ENCODE results near the gene DOCK4.

DOCK4 gene

DNA sequence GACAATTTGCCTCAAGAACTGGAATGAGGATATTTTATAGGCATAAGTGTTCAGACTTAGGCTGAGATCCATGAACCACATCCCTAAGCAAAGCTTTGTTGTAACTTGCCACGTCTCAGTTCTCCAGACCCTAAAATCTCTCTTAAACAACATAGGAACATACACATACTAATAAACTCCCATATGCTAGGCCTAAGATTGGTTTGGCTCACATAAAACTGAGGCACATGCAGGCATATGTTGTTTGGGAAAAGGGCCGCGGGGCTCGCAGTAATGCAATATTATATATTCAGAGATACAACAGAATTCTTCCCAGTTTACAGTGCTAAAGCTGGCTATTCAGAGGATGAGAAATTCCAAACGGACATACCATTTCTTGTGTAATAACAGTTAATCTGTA, 61.0 kb downstream of the DOCK4 start:
- no peak for DNase-seq (ENCODE audit: low read depth, low spot score)
- Histone ChIP-seq H3K27ac (ENCODE audit: low read length) (no peak overlapping the region), H3K36me3 (ENCODE audit: control insufficient read depth, insufficient read depth, low read length) (no peaks in the 10 kb centered on the region), H3K9me3 (ENCODE audit: control insufficient read depth, insufficient read depth, low read length) (no peaks in the 10 kb centered on the region), H3K4me1 (ENCODE audit: control insufficient read depth, insufficient read depth, low read length) (no peaks in the 10 kb centered on the region), H3K27me3 (ENCODE audit: control insufficient read depth, insufficient read depth, low read length) (no peaks in the 10 kb centered on the region), H3K4me3 (ENCODE audit: low read length) (no peak overlapping the region)
- WGBS (ENCODE audit: insufficient coverage, insufficient read length) = no CpG with 5 or more reads among the region's 5 CpGs

DNA sequence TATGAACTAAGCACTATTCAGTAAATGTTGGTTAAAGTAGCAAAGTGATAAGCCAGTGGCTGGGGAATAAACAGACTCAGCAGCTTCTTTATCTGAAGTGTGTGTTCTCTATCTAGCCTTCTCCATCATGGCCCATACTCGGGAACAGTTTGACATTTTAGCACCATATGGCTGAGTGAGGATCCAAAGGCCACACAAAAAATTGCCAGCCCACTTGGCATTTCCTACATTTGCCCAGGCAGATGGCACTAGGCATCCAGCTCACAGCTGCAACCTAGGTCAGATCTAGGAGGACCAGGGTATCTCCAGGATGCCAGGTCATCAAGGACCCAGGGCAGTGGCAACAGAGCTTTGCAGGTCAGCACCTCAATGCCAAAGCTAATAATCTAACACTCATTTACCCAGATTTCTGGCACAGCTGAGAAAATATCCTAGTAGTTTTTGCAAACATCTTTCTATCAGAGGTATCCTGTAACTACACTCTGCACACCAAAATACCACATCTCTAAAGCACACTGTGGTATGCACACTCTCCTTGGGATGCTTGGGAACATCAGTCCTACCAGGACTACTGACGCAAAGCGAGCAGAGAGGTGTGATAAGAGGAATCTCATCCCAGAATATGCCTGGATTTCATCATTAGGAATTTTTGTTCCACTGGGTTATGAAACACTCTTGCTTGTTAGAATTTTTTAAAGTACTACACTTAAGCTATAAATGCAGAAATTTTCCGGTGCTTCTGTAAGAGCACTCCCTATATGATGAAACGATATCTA, 61.7 kb downstream of the DOCK4 start:
- H3K4me3 ChIP-seq (ENCODE audit: low read length) = no peak overlapping the region
- no peaks in the 10 kb centered on the region for H3K4me1 ChIP-seq (ENCODE audit: control insufficient read depth, insufficient read depth, low read length)
- no peak for DNase-seq (ENCODE audit: low read depth, low spot score)
- H3K9me3 ChIP-seq (ENCODE audit: control insufficient read depth, insufficient read depth, low read length) = no peaks in the 10 kb centered on the region
- no peak overlapping the region for H3K27ac ChIP-seq (ENCODE audit: low read length)
- no peaks in the 10 kb centered on the region for H3K36me3 ChIP-seq (ENCODE audit: control insufficient read depth, insufficient read depth, low read length)
- H3K27me3 ChIP-seq (ENCODE audit: control insufficient read depth, insufficient read depth, low read length) = no peaks in the 10 kb centered on the region
- no CpG with 5 or more reads among the region's 5 CpGs for WGBS (ENCODE audit: insufficient coverage, insufficient read length)

DNA sequence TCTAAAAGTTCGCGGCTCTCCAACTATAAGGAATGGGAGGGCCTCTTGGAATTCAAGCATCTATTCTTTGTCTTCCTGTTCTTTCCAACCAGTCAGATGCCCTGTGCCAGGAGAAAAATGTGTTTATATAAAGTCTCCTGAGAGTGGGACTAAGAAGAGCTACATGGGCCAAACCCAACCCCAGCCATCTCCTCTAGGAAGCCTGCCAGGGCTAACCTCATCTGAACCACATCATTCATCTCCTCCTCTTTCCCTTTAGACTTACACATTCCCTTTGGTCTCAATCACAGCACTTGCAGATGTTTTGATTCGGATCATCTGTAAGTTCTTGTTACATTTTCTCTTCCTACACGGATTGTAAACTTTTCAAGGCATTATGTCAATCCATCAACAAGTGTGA, 62.6 kb downstream of the DOCK4 start:
- Histone ChIP-seq H3K4me1 (ENCODE audit: control insufficient read depth, insufficient read depth, low read length) (no peaks in the 10 kb centered on the region), H3K4me3 (ENCODE audit: low read length) (no peak overlapping the region), H3K27me3 (ENCODE audit: control insufficient read depth, insufficient read depth, low read length) (no peaks in the 10 kb centered on the region), H3K27ac (ENCODE audit: low read length) (no peak overlapping the region), H3K36me3 (ENCODE audit: control insufficient read depth, insufficient read depth, low read length) (no peaks in the 10 kb centered on the region), H3K9me3 (ENCODE audit: control insufficient read depth, insufficient read depth, low read length) (no peaks in the 10 kb centered on the region)
- no peak for DNase-seq (ENCODE audit: low read depth, low spot score)
- no CpG with 5 or more reads among the region's 4 CpGs for WGBS (ENCODE audit: insufficient coverage, insufficient read length)

DNA sequence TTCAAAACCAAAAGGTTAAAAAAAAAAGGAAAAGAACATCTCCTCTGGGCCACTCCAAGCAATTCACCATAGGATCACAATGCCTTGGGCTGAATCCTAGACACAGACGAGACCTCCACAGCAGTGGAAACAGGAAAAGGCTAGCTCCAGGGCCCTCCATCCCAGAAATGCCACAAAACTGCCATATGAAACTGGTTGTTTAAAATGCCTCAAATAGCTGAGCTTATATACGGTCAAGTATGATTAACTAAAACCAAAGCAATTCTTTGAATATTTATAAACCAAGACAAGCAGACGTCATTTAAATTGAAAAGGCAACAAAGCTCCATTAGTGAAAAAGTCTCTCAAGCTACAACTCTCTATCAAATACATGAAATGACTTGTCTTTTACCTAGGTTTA, 63.1 kb downstream of the DOCK4 start:
- Histone ChIP-seq H3K9me3 (ENCODE audit: control insufficient read depth, insufficient read depth, low read length) (no peaks in the 10 kb centered on the region), H3K4me1 (ENCODE audit: control insufficient read depth, insufficient read depth, low read length) (no peaks in the 10 kb centered on the region), H3K27me3 (ENCODE audit: control insufficient read depth, insufficient read depth, low read length) (no peaks in the 10 kb centered on the region), H3K27ac (ENCODE audit: low read length) (no peak overlapping the region), H3K4me3 (ENCODE audit: low read length) (no peak overlapping the region), H3K36me3 (ENCODE audit: control insufficient read depth, insufficient read depth, low read length) (no peaks in the 10 kb centered on the region)
- whole genome bisulfite sequencing (ENCODE audit: insufficient coverage, insufficient read length) = no CpG with 5 or more reads among the region's 3 CpGs
- DNase-seq (ENCODE audit: low read depth, low spot score) = no peak

DNA sequence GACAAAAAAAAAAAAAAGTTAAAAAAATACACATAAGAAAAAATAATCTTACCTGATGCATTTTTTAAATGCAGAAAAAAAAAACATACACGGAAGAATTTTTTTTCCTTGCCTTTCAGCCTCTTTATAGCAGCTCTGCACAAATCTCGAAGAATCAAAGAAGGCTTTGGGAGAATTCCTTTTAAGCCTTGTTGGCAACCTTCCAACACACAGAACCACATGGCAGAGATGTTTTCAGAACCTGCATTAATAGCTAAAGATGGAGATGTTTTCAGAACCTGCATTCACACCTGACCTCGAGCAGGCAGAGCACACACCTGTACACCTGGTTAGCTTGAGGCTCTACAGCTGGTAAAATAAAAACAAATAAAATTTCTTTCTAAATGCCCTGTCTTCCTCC, 65.6 kb downstream of the DOCK4 start:
- no peak overlapping the region for H3K27ac ChIP-seq (ENCODE audit: low read length)
- no peak overlapping the region for H3K4me3 ChIP-seq (ENCODE audit: low read length)
- no peak for DNase-seq (ENCODE audit: low read depth, low spot score)
- no peaks in the 10 kb centered on the region for H3K9me3 ChIP-seq (ENCODE audit: control insufficient read depth, insufficient read depth, low read length)
- no CpG with 5 or more reads among the region's 3 CpGs for WGBS (ENCODE audit: insufficient coverage, insufficient read length)
- no peaks in the 10 kb centered on the region for H3K27me3 ChIP-seq (ENCODE audit: control insufficient read depth, insufficient read depth, low read length)
- peaks cover 3% of the 10 kb centered on the region; the same call in 1 of the 2 replicates for H3K4me1 ChIP-seq (ENCODE audit: control insufficient read depth, insufficient read depth, low read length)
- H3K36me3 ChIP-seq (ENCODE audit: control insufficient read depth, insufficient read depth, low read length) = no peaks in the 10 kb centered on the region

DNA sequence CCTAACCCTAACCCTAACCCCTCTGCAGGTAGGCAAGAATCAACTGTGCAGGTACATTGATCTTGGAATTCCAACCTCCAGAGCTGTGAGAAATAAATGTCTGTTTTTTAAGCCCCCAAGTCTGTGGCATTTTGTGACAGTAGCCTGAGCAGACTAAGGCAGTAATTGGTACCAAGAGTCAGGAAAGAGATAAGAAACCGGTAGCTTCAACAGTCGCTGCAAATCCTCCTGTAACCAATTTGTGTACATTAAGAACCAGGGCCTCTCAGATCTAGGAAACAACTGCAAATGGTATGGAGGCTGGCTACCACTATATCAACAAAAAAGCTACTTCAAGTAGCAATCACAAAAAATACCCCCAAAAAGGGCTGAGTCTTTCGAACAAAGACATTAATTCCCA, 67.3 kb downstream of the DOCK4 start:
- no CpG with 5 or more reads among the region's 3 CpGs for WGBS (ENCODE audit: insufficient coverage, insufficient read length)
- Histone ChIP-seq H3K27me3 (ENCODE audit: control insufficient read depth, insufficient read depth, low read length) (no peaks in the 10 kb centered on the region), H3K9me3 (ENCODE audit: control insufficient read depth, insufficient read depth, low read length) (no peaks in the 10 kb centered on the region), H3K36me3 (ENCODE audit: control insufficient read depth, insufficient read depth, low read length) (no peaks in the 10 kb centered on the region), H3K27ac (ENCODE audit: low read length) (no peak overlapping the region), H3K4me3 (ENCODE audit: low read length) (no peak overlapping the region), H3K4me1 (ENCODE audit: control insufficient read depth, insufficient read depth, low read length) (peaks cover 3% of the 10 kb centered on the region; the same call in 1 of the 2 replicates)
- DNase-seq (ENCODE audit: low read depth, low spot score) = no peak

DNA sequence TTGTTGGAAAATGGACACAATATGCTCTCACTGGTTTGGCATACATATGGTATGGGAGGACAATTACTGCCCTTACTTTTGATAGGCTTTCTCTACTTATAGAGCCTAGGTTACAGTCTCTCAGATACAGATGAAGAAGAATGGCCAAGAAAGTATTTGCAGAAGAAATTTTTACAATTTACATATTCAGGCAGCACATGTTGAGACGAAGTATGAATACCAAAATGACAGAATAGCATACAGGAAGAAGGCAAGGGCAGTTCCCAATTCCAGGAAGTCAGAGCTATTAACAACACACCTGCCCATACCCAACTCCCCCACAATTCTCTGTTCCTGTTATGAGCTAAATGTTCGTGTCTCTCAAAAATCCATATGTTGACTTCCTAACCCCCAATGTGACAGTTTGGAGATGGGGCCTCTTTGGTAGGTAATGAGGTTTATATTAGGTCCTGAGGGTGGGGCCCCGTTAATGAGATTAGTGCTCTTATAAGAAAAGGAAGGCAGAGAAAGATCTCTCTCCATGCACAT, 67.8 kb downstream of the DOCK4 start:
- Histone ChIP-seq H3K4me3 (ENCODE audit: low read length) (no peak overlapping the region), H3K36me3 (ENCODE audit: control insufficient read depth, insufficient read depth, low read length) (no peaks in the 10 kb centered on the region), H3K4me1 (ENCODE audit: control insufficient read depth, insufficient read depth, low read length) (peaks cover 3% of the 10 kb centered on the region; the same call in 1 of the 2 replicates), H3K27ac (ENCODE audit: low read length) (no peak overlapping the region), H3K27me3 (ENCODE audit: control insufficient read depth, insufficient read depth, low read length) (no peaks in the 10 kb centered on the region), H3K9me3 (ENCODE audit: control insufficient read depth, insufficient read depth, low read length) (no peaks in the 10 kb centered on the region)
- no peak for DNase-seq (ENCODE audit: low read depth, low spot score)
- no CpG with 5 or more reads among the region's 3 CpGs for WGBS (ENCODE audit: insufficient coverage, insufficient read length)

DNA sequence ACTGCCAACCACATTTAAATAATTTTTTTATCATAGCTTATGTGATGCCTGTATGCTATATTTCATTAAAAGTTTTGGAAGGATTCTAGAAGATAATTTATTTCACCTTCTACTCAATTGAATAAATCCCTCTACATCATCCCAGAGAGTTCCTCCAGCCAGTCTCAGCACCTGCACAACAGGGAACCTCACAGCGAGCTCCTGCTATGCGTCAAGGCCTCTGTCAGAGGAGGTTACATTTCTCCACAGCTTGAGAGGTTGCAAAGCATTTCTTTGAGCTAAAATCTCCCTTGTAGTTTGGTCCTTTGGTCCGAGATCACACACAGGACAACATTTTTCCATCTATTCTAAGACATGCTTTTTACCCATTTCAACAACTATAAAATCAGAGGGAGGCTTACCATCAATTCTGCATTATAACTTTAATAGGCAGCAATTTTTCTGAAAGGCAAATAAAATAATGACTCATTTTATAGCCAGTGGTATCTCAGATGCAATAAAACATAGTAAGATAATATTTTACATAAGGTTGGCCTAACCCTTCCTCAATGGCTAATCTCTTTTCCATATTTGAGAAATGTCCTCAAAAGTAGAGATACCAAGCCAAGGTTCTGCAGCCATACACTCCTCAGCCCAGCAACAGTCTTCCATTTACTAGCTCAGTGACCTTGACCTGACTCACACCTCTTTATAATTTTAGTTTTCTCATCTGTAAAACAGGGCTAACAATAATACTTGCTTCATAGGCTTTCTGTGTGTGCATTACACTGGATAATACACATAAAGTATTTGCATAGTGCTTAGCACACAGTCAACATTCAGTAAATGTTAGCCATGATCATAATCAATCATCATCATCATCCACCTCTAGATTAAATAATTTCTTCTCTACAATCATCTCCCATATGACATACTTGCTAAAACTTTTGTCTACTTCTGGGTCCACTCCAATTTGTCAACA, 68.8 kb downstream of the DOCK4 start:
- H3K27ac ChIP-seq (ENCODE audit: low read length) = no peak overlapping the region
- peaks cover 3% of the 10 kb centered on the region; the same call in 1 of the 2 replicates for H3K4me1 ChIP-seq (ENCODE audit: control insufficient read depth, insufficient read depth, low read length)
- DNase-seq (ENCODE audit: low read depth, low spot score) = no peak
- H3K36me3 ChIP-seq (ENCODE audit: control insufficient read depth, insufficient read depth, low read length) = no peaks in the 10 kb centered on the region
- no peaks in the 10 kb centered on the region for H3K27me3 ChIP-seq (ENCODE audit: control insufficient read depth, insufficient read depth, low read length)
- H3K9me3 ChIP-seq (ENCODE audit: control insufficient read depth, insufficient read depth, low read length) = no peaks in the 10 kb centered on the region
- WGBS (ENCODE audit: insufficient coverage, insufficient read length) = no CpG with 5 or more reads among the region's 3 CpGs
- H3K4me3 ChIP-seq (ENCODE audit: low read length) = no peak overlapping the region

DNA sequence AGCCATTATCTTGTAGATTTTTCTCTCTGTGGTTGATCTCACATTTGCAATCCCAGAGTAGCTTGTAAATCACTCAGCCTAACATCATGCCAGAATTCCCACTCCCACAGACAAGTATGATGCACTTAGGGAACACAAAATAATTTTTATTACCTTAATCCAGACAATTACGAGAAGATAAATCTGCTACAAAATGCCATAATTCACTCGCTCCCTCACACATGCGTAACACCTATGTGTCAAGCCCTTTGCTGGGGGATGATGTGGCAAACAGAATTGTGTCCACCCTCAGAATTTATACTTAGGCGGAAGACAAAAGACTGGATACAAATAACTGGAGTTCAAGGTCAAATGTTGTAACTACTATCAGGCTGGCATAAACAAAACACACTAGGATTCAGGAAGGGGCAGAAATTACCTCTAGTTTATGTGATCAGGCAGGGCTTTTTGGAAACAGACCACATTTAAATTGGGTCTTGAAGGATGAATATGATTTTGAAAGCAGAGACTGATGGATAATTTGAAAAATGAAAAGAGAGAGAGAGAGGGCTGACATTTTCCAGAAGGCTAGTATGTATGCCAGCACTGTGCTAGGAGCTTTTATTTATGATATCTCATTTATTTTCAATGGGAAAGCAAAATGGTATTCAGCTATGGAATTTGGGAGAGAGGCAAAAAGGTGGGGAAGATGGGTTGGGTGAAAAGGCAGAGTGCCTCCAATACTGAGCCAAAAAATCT, 69.8 kb downstream of the DOCK4 start:
- Histone ChIP-seq H3K4me1 (ENCODE audit: control insufficient read depth, insufficient read depth, low read length) (peaks cover 3% of the 10 kb centered on the region; the same call in 1 of the 2 replicates), H3K4me3 (ENCODE audit: low read length) (no peak overlapping the region), H3K9me3 (ENCODE audit: control insufficient read depth, insufficient read depth, low read length) (no peaks in the 10 kb centered on the region), H3K27me3 (ENCODE audit: control insufficient read depth, insufficient read depth, low read length) (no peaks in the 10 kb centered on the region), H3K36me3 (ENCODE audit: control insufficient read depth, insufficient read depth, low read length) (no peaks in the 10 kb centered on the region), H3K27ac (ENCODE audit: low read length) (no peak overlapping the region)
- no CpG with 5 or more reads among the region's 4 CpGs for WGBS (ENCODE audit: insufficient coverage, insufficient read length)
- no peak for DNase-seq (ENCODE audit: low read depth, low spot score)

DNA sequence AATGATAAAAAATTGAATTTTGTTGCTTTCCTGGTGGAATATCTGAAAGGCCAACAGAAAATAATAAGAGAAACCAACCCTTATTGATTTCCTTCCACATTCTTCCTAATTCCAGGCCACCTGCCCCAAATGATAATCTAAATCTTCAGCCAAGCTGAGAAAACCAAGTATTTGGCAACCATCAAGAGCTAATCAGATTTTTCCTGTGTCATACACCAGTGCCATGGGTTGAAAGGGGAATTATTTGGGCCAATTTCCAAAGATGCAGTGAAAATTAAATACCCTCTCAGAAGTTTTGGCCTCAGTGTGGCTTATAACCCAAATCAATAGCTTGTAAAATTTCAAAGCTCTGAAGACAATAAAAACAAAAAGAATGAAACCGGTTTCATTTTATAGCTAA, 70.4 kb downstream of the DOCK4 start:
- no CpG with 5 or more reads among the region's 1 CpG for WGBS (ENCODE audit: insufficient coverage, insufficient read length)
- Histone ChIP-seq H3K27ac (ENCODE audit: low read length) (no peak overlapping the region), H3K27me3 (ENCODE audit: control insufficient read depth, insufficient read depth, low read length) (no peaks in the 10 kb centered on the region), H3K36me3 (ENCODE audit: control insufficient read depth, insufficient read depth, low read length) (no peaks in the 10 kb centered on the region), H3K4me3 (ENCODE audit: low read length) (no peak overlapping the region), H3K9me3 (ENCODE audit: control insufficient read depth, insufficient read depth, low read length) (no peaks in the 10 kb centered on the region), H3K4me1 (ENCODE audit: control insufficient read depth, insufficient read depth, low read length) (peaks cover 3% of the 10 kb centered on the region; the same call in 1 of the 2 replicates)
- no peak for DNase-seq (ENCODE audit: low read depth, low spot score)

Measured in iPS DF 6.9 (cell line).